Central memory CD8-positive, alpha-beta T cell (primary cell): ENCODE data around the gene TFEC.

Source experiments
- ATAC-seq: fragments of 150-1000 bp; cut with Tn5 transposase; replicated peaks from 2 replicates; pipeline ENCODE4 v1.10.0; 2022; ENCODE audit warnings: mild to moderate bottlenecking, moderate FRiP score, moderate number of reproducible peaks; ENCODE audit not compliant: poor library complexity, severe bottlenecking; ENCODE audit errors: extremely low read depth
- DNase-seq, 2 donors: peaks; one replicate each; pipeline ENCODE4 v3.0.0; 2021; ENCODE audit warnings: low spot score in 2 of 2
- H3K27ac Mint-ChIP-seq: one replicate; pipeline ENCODE4 v1.8.0; 2022; ENCODE audit warnings: low read depth, mild to moderate bottlenecking, moderate library complexity, mixed read lengths
- H3K27me3 Mint-ChIP-seq: one replicate; pipeline ENCODE4 v1.8.0; 2022; ENCODE audit warnings: mixed read lengths
- H3K36me3 Mint-ChIP-seq: one replicate; pipeline ENCODE4 v1.8.0; 2022; ENCODE audit warnings: mild to moderate bottlenecking, moderate library complexity, mixed read lengths; ENCODE audit not compliant: insufficient read depth
- H3K4me1 Mint-ChIP-seq: one replicate; pipeline ENCODE4 v1.8.0; 2022; ENCODE audit warnings: mixed read lengths
- H3K4me3 Mint-ChIP-seq: one replicate; pipeline ENCODE4 v1.8.0; 2022; ENCODE audit warnings: mild to moderate bottlenecking, moderate library complexity, mixed read lengths
- H3K9me3 Mint-ChIP-seq: one replicate; pipeline ENCODE4 v1.8.0; 2022; ENCODE audit warnings: mixed read lengths

Gene TFEC

DNA sequence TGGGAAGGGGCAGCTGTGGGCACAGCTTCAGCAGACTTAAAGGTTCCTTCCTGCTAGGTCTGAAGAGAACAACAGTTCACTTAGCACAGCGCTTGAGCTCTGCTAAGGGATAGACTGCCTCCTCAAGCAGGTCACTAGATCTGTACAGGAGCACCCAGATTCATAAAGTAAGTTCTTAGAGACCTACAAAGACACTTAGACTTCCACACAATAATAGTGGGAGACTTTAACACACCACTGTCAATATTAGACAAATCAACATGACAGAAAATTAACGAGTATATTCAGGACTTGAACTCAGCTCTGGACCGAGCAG, 140.9 kb downstream of the TFEC start:
- H3K4me1 Mint-ChIP-seq: no peaks in the 10 kb centered on the region
- no peak for DNase-seq
- no peaks in the 10 kb centered on the region for H3K36me3 Mint-ChIP-seq
- H3K9me3 Mint-ChIP-seq: peaks cover 9% of the 10 kb centered on the region
- no peaks in the 10 kb centered on the region for H3K27me3 Mint-ChIP-seq
- no peak overlapping the region for H3K4me3 Mint-ChIP-seq
- H3K27ac Mint-ChIP-seq: no peak overlapping the region
- ATAC-seq: no peak

DNA sequence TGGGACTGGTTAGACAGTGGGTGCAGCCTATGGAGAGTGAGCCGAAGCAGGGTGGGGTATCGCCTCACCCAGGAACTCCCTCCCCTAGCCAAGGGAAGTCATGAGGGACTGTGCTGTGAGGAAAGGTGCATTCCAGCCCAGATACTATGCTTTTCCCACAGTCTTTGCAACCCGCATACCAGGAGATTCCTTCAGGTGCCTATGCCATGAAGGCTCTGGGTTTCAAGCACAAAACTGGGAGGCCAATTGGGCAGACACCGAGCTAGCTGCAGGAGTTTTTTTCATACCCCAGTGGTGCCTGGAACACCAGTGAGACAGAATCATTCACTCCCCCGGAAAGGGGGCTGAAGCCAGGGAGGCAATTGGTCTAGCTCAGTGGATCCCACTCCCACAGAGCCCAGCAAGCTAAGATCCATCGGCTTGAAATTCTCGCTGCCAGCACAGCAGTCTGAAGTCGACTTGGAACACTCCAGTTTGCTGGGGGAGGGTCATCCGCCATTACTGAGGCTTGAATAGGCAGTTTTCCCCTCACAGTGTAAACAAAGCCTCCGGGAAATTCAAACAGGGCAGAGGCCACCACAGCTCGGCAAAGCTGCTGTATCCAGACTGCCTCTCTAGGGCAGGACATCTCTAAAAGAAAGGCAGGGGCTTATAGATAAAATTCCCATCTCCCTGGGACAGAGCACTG, 141.4 kb downstream of the TFEC start:
- Mint-ChIP-seq H3K27me3 (no peaks in the 10 kb centered on the region), H3K4me3 (no peak overlapping the region), H3K9me3 (peaks cover 9% of the 10 kb centered on the region), H3K4me1 (no peaks in the 10 kb centered on the region), H3K36me3 (no peaks in the 10 kb centered on the region), H3K27ac (no peak overlapping the region)
- ATAC-seq: no peak
- DNase-seq: no peak

DNA sequence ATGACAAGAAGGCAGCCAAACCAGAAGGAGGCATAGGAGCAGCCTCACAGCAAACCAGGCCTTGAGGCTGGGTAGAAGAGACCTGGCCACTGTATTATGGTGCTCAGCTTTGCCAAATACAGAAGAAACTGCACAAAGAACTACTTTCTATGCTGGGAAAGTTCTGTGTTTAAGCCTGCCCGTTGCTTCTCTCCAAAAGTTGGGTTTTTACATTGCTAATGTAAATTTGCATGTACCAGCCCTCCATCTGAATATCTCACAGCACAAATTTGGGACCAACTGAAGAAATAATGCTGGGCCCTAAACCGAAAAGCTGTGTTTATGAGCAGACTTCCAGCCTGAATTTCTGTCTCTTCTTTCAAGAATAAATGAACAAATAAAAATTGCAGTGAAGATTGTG, 145.0 kb downstream of the TFEC start:
- Mint-ChIP-seq H3K4me1 (no peaks in the 10 kb centered on the region), H3K36me3 (no peaks in the 10 kb centered on the region), H3K27ac (no peak overlapping the region), H3K9me3 (peaks cover 9% of the 10 kb centered on the region), H3K4me3 (no peak overlapping the region), H3K27me3 (no peaks in the 10 kb centered on the region)
- ATAC-seq: no peak
- DNase-seq: no peak
